KMS-11 (cell line): ENCODE measurements around the gene TSPAN18.

Experiments used
- H2AFZ ChIP-seq: fragments of 200-600 bp; sonication (generic); 2 replicates; pipeline ENCODE4 v1.6.1; 2016; ENCODE audit warnings: antibody characterized with exemption, mixed run types, low read depth
- H3K27ac ChIP-seq: fragments of 200-600 bp; sonication (generic); 2 replicates; pipeline ENCODE4 v1.6.1; 2016; ENCODE audit warnings: mild to moderate bottlenecking, mixed run types
- H3K27me3 ChIP-seq: fragments of 200-600 bp; sonication (generic); 2 replicates; pipeline ENCODE4 v1.6.1; 2017; ENCODE audit warnings: mild to moderate bottlenecking, low read depth, mixed run types, moderate library complexity; ENCODE audit not compliant: insufficient read depth
- H3K36me3 ChIP-seq: fragments of 200-600 bp; sonication (generic); 2 replicates; pipeline ENCODE4 v1.6.1; 2017; ENCODE audit warnings: mild to moderate bottlenecking, mixed run types; ENCODE audit not compliant: insufficient read depth
- H3K4me1 ChIP-seq: fragments of 200-600 bp; sonication (generic); 2 replicates; pipeline ENCODE4 v1.6.1; 2016; ENCODE audit warnings: mild to moderate bottlenecking, low read depth, mixed run types; ENCODE audit not compliant: poor library complexity, severe bottlenecking
- H3K4me2 ChIP-seq: fragments of 200-600 bp; sonication (generic); 2 replicates; pipeline ENCODE4 v1.7.0; 2016; ENCODE audit warnings: mild to moderate bottlenecking, mixed run types
- H3K4me3 ChIP-seq: fragments of 200-600 bp; sonication (generic); IDR thresholded peaks from 2 replicates; pipeline ENCODE4 v1.6.1; 2017; ENCODE audit warnings: low read depth, low read length, mixed read lengths; ENCODE audit not compliant: insufficient read depth
- H3K79me2 ChIP-seq: fragments of 200-600 bp; sonication (generic); 2 replicates; pipeline ENCODE4 v1.6.1; 2016; ENCODE audit warnings: low read depth, mixed run types; ENCODE audit not compliant: insufficient read depth
- H3K9ac ChIP-seq: fragments of 200-600 bp; sonication (generic); 2 replicates; pipeline ENCODE4 v1.6.1; 2016; ENCODE audit warnings: mild to moderate bottlenecking, mixed run types
- H4K20me1 ChIP-seq: fragments of 200-600 bp; sonication (generic); 2 replicates; pipeline ENCODE4 v1.6.1; 2016; ENCODE audit warnings: mild to moderate bottlenecking, mixed run types; ENCODE audit not compliant: insufficient read depth
- TF ChIP-seq, protein P1 (sequence below): fragments of 200-600 bp; sonication (generic); conservative IDR thresholded peaks from 2 replicates; pipeline ENCODE4 v1.6.1; 2017; ENCODE audit warnings: low read depth, mild to moderate bottlenecking, antibody characterized with exemption, low read length, moderate library complexity, mixed read lengths

Gene TSPAN18

DNA sequence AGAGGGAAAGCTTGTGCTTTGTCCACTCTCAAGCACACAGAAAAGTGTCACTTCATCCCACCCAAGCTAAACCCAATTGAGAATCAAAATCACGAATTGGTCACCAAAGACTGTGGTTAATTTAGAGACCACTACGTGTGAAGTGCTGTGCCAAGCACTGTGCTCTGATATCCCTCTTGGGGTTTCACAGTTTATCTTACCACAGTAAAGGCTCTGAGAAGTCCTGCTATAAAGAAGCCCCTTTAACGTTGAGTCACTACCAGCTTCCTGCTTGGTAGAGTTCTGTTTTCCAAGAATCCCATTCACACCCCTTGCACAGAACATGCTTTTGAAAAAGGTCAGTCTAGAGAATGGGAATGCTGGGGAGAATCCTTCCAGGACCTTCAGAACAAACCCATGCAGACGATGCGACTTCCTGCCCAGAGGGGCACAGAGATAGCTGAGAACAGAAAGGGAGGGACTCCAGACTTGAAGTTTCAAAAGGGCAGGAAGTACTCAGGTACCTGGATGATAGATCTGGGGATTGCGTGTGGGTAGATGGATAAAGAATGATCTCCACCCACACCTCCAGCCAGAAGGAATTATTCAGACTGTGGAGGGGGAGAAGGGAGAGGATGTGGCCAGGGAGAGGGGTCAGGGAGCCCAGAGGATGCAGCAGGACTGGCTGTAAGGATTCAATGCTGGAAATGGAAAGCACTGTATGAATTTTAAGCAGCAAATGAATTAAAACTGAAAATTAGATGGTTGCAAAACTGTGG is 18.1 kb upstream of the TSPAN18 start:
- TF ChIP-seq, protein P1, sequence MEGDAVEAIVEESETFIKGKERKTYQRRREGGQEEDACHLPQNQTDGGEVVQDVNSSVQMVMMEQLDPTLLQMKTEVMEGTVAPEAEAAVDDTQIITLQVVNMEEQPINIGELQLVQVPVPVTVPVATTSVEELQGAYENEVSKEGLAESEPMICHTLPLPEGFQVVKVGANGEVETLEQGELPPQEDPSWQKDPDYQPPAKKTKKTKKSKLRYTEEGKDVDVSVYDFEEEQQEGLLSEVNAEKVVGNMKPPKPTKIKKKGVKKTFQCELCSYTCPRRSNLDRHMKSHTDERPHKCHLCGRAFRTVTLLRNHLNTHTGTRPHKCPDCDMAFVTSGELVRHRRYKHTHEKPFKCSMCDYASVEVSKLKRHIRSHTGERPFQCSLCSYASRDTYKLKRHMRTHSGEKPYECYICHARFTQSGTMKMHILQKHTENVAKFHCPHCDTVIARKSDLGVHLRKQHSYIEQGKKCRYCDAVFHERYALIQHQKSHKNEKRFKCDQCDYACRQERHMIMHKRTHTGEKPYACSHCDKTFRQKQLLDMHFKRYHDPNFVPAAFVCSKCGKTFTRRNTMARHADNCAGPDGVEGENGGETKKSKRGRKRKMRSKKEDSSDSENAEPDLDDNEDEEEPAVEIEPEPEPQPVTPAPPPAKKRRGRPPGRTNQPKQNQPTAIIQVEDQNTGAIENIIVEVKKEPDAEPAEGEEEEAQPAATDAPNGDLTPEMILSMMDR = no peak
- Histone ChIP-seq H3K4me1 (no peaks in the 10 kb centered on the region), H3K79me2 (no peaks in the 10 kb centered on the region), H3K9ac (no peak overlapping the region), H3K4me3 (no peak overlapping the region), H4K20me1 (no peaks in the 10 kb centered on the region), H3K4me2 (no peak overlapping the region), H3K27ac (no peak overlapping the region), H3K27me3 (no peaks in the 10 kb centered on the region), H3K36me3 (no peaks in the 10 kb centered on the region), H2AFZ (no peak overlapping the region)

DNA sequence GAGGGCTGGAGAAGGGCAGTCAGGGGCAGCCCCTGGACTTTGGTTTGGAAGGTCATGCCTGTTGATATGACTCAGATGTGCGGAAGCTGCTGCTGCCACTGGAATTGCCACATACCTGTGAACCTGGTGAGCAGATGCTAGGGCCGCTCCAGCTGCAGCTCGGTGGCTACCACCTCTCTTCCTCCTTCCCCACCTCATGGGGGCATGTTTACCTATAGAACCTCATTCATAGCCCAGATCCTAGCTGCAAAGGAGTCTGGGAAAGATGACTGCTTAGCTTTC is 17.5 kb upstream of the TSPAN18 start:
- Histone ChIP-seq H3K27ac (no peak overlapping the region), H4K20me1 (no peaks in the 10 kb centered on the region), H3K9ac (no peak overlapping the region), H3K36me3 (no peaks in the 10 kb centered on the region), H3K4me1 (no peaks in the 10 kb centered on the region), H3K4me3 (no peak overlapping the region), H2AFZ (no peak overlapping the region), H3K4me2 (no peak overlapping the region), H3K79me2 (no peaks in the 10 kb centered on the region), H3K27me3 (no peaks in the 10 kb centered on the region)
- TF ChIP-seq, protein P1 = no peak

DNA sequence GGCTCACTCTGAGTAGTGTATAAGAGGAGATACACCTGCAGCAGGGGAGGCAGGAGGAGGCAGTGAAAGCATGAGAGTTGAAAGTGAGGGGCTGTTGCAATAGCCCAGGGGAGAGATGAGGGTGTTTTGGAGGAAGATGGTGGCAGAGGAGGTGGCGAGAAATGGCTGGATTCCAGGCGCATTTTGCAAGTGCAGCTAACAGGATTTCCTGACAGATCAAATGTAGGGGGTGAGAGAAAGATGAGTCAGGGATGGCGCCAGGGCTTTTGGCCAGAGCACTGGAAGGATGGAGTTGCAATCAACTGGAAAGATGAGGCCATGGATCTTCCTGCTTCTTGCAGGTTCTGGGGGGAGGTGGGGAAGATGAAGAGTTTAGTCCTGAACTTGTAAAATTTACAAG is 16.8 kb upstream of the TSPAN18 start:
- TF ChIP-seq, protein P1 = no peak
- Histone ChIP-seq H3K36me3 (no peaks in the 10 kb centered on the region), H4K20me1 (no peaks in the 10 kb centered on the region), H3K27me3 (no peaks in the 10 kb centered on the region), H3K4me1 (no peaks in the 10 kb centered on the region), H3K27ac (no peak overlapping the region), H2AFZ (no peak overlapping the region), H3K4me2 (no peak overlapping the region), H3K79me2 (no peaks in the 10 kb centered on the region), H3K9ac (no peak overlapping the region), H3K4me3 (no peak overlapping the region)

DNA sequence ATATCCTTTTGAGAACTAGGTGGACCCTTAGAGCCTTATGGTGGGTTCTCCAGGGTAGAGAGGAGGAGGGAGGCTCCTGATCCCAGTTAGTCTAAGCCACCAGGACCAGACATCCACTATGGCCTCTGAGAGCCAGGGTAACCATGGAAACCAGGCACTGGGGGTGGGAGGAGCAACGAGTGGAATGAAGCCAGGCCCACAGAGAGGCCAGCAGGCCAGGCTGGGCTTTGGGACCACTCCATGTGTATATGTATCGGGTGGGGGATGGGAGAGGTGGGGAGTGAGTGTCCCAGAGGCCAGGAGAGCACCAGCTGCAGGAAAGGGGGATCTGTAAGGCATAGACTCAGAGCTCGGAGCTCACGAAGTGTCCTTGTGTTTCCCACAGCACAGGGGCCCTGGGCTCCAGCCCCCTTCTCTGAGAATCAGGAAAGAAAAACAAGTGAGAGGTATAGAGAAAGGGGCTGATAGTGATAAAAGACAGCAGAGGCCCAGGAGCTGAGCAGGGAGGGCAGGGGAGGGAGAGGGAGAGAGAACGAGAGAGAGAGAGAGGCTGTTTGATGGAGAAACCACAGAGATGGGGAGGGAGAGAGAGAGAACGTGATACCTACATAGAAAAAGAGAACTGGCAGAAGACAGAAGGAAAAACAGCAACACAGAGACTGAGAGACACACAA is 15.5 kb upstream of the TSPAN18 start:
- Histone ChIP-seq H3K4me3 (no peak overlapping the region), H3K4me2 (no peak overlapping the region), H3K79me2 (no peaks in the 10 kb centered on the region), H3K36me3 (no peaks in the 10 kb centered on the region), H3K4me1 (no peaks in the 10 kb centered on the region), H3K27ac (no peak overlapping the region), H3K27me3 (no peaks in the 10 kb centered on the region), H3K9ac (no peak overlapping the region), H4K20me1 (no peaks in the 10 kb centered on the region), H2AFZ (no peak overlapping the region)
- TF ChIP-seq, protein P1 = no peak
